GM21786 (cell line): Measurements from ENCODE around the gene ARSI.
"Not testable (repeated sequence)": the region's sequence is repeated elsewhere in the genome, so short reads cannot be mapped to it uniquely, and the experiment has no call there.

ENCODE experiments used
- ATAC-seq: cut with Tn5 transposase; IDR thresholded peaks from one replicate; pipeline ENCODE4 v1.9.1; 2021; ENCODE audit not compliant: unreplicated experiment

Gene ARSI

DNA sequence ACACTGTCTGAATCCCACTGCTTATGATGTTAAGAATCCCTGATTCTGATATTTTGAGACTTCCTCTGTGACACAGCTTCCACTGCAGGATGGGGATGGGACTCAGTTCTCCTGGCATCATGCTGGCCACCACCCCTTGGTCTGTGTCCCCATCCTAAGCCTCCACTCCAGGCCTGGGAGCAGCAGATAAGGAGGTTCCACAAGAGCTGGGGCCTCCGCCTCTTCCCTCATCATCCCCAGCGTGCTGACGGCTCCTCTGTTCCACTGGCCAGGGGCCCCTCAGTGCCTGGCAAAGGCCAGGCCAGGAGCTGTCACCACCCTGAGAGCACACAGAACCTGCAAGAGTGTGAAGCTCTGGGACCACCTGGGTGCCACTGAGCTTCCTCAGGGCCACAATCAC, 53.8 kb downstream of the ARSI start:
- no peak for ATAC-seq

DNA sequence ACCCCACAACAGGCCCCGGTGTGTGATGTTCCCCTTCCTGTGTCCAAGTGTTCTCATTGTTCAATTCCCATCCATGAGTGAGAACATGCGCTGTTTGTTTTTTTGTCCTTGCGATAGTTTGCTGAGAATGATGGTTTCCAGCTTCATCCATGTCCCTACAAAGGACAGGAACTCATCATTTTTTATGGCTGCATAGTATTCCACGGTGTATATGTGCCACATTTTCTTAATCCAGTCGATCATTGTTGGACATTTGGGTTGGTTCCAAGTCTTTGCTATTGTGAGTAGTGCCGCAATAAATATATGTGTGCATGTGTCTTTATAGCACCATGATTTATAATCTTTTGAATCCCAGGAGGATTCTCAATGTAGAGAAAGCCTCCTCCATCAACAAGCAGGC, 54.2 kb downstream of the ARSI start:
- not testable (repeated sequence) for ATAC-seq

GRCh38 chr5:150247726-150248125, 55.0 kb downstream of the ARSI start:
- ATAC-seq, result no peak

- no peak for ATAC-seq
These were observed 55.9 kb downstream of the ARSI start for GRCh38 chr5:150246835-150247234.

GRCh38 chr5:150246429-150246828, 56.3 kb downstream of the ARSI start:
- ATAC-seq, result no peak
